Limb (tissue), 2 donors: ENCODE measurements around the gene CDYL.

Experiments
- DNase-seq, 2 donors: peaks; one replicate each; pipeline ENCODE4 v3.0.0-alpha.2; 2016; ENCODE audit errors: extremely low spot score in 2 of 2

CDYL gene

DNA sequence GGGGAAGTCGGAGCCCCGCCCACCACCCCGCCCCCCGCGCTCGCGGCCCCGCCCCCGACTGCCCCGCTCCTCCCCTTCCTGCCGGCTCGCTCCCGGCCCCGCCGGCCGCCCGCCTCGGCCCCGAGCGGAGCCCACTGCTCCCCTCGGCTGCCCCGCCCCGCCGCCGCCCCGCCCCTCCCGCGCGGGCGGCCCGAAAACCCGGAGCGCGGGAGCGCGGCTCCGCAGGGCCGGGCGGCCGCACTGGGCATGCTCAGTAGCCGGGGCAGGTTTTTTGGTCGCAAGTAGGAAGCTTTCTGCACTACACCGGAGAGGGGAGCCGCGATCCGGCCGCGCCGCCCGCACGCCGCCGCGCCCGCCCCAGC is at the start of gene CDYL:
CDYL (plus strand) TSS at position 274 of the 362 bp plus-strand sequence. CDS start 380 bp downstream, outside the sequence.
- peak; percentile 86 to 95 for DNase-seq

- no peak for DNase-seq
Measured at GRCh38 chr6:4726645-4727044, 49.6 kb upstream of the CDYL start.

DNA sequence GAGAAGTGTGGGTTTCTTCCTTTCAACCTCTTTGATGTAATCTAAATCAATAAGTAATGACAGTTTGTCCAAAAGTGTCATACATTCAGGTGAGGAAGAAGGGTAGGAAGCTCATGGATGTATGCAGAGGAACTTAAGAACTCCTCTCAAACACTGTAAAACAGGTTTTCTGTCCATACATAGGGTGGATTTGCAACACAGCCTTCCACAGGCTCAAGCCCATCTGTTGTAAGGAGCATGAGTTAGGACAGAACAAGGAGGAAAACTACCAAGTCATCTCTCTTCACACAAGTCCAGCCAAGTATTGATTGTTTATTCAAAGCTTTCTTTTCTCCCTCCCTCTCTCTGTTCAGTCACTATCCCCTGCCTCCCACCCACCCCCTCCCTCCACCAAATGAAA is 49.0 kb upstream of the CDYL start:
- DNase-seq = no peak

GRCh38 chr6:4727671-4728435 is 48.4 kb upstream of the CDYL start:
- DNase-seq = no peak

DNA sequence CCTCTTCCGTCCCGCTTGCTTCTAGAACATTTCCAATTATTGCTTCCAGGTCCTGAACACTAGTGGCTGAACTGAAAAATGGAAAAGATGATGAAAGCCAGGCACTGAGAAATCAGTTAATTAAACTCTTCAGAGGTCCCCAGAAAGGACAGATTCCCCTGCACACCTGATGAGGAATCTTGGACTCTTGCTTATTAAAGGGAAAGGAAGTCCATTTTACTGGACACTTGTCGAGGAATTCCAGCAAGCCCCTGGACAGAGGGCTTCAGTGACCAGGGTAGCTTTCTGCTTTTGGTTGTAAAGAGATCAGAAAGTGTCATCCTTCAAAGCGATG is 47.8 kb upstream of the CDYL start:
- no peak for DNase-seq

DNA sequence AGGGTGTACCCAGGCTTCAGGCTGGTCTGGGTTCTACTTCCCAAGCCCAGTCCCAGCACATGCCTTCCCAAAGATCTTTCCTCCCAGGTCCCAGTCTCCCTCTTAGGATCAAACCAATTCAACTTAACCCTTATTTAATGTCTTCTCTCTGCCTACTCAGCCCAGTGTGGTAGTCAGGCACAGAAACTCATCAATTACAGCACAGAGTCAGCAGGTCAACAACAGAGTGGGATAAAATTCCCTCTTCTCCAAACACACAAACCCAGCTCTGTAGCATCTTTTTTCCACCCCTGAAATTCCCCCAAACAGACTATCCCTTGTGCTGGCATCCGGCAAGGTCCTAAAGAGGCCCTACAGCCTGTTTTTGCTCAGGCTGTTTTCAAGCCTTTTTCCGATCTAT is 47.3 kb upstream of the CDYL start:
- DNase-seq = no peak

DNA sequence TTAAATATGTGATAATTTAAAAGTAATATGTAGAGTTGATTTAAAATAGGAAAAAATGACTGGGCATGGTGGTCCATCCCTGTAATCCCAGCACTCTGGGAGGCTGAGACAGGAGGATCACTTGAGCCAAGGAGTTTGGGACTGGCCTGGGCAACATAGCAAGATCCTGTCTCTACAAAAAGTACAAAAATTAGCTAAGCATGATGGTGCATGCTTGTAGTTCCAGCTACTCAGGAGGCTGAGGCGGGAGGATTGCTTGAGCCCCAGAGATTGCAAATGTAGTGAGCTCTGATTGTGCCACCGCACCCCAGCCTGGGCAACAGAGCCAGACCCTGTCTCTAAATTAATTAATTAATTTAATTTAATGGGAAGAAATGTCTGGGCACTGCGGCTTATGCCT is 44.2 kb upstream of the CDYL start:
- no peak for DNase-seq

DNA sequence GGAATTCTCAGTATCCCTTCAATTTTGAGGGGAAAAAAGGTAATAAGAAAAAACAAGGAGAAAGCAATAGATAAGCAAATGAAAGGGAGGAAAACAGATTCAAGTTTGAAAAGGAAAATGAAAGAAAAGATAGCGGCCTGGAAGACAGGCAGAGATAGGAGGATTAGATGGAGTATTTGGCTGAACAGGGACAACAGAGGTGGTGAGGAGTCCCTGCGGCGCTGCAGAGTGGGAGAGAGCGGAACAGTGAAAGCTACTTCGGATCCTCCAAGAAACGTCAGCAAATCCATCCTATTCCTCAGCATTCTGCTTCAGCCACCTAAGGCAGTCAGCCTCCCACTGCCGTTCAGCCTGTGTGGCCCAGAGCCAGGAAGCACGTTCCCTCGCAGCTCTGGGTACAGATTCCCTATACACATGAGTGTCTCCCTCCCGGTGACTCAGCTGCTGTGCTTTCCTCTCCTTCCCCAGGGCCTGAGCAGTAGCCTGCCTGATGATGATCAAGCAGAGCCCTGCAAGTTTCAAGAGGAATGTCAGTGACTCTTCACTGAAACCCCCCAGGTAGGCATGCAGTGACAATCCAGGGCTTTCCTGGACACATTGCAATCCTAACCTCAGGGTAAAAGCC is 43.4 kb upstream of the CDYL start:
- DNase-seq = peak in 1 of 2 donors; percentile 65

DNA sequence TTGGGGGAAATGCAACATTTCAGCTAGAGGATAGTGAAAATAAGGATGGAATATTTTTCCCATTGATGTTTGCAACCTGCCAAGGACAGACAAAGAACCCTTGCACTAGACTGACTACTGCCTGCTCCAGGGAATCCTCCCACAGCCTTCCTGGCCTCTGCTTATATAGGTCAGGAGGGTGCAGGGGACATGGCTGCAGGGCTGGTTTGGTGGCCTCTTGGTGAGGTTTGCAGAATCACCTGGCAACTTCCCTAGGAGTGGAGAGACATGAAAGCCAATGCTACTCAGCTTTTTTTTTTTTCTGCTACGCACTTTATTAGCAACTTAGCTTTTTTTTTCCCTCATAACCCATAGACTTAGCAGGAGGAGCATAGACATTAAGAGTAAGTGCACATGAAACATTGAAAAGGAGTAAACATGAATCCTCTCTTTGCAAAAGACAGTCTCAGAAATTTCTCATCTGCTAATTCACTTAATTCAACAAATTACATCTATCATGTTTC is 39.8 kb upstream of the CDYL start:
- DNase-seq = no peak

- DNase-seq = no peak
Measured at GRCh38 chr6:4740032-4740431, 36.2 kb upstream of the CDYL start.

GRCh38 chr6:4743062-4743461 is 33.1 kb upstream of the CDYL start:
- DNase-seq = no peak

- no peak for DNase-seq
Measured at GRCh38 chr6:4743926-4744325, 32.3 kb upstream of the CDYL start.

GRCh38 chr6:4747588-4747987 is 28.6 kb upstream of the CDYL start:
- no peak for DNase-seq

GRCh38 chr6:4751823-4752464 is 24.3 kb upstream of the CDYL start:
- peak in 1 of 2 donors; percentile 15 for DNase-seq

DNA sequence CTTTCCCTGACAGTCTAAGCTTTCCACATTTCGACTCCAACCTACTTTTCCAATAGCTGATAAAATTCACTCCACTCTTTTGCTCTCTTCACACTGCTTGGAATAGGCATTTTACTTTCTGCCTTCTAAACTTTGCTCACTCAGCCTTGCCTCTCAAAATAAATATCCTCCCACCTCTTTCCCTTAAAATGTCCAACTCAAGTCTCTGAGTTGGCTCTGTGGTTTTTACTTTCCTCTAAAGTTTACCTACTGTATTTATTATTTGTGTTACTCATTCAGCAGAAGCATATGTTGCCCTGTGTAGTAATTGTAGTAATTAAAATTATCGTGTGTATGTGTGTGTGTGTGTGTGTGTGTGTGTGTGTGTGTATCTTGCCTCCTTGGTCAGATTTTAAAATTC is 20.0 kb upstream of the CDYL start:
- no peak for DNase-seq

- no peak for DNase-seq
Measured at GRCh38 chr6:4759997-4760396, 16.2 kb upstream of the CDYL start.

DNA sequence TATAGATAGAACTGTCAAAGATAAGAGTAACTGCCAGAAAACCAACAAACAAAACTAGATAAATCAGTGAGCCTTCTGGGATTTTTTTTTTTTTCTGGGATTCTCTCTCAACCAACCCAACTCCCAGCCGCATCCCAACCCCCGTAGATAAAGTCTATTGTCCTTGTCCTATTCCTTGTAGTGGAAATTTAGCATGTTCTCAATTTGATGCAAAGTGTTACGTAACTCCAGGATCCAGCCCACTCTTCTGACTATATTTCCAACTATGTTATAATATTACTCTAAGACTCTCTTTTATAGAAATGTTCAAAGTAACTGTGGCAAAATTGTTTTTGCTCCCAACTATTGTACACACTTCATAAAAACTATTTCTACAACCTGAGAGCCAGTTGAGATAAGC is 15.4 kb upstream of the CDYL start:
- DNase-seq = no peak

DNA sequence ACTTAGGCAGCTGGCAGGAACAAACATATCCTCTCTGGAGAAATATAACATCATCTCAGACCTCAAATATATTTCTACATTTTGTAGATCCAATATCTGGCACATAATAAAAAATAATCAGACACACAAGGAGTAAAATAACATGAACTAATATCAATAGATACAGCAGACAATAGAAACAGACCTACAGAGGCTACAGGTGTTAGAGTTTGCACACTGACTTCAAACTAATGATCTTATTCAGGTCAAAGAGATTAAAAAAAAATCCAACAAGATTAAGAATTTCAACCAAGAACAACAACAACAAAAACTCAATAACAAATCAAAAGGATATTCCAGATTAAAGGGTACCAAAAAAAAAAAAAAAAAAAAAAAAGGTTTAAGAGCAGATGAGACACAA is 13.9 kb upstream of the CDYL start:
- DNase-seq = no peak

- DNase-seq = no peak
Measured at GRCh38 chr6:4763921-4764320, 12.3 kb upstream of the CDYL start.

- DNase-seq = no peak
Measured at GRCh38 chr6:4768815-4769214, 7.4 kb upstream of the CDYL start.

GRCh38 chr6:4772750-4773149 is 3.5 kb upstream of the CDYL start:
- DNase-seq = no peak

DNA sequence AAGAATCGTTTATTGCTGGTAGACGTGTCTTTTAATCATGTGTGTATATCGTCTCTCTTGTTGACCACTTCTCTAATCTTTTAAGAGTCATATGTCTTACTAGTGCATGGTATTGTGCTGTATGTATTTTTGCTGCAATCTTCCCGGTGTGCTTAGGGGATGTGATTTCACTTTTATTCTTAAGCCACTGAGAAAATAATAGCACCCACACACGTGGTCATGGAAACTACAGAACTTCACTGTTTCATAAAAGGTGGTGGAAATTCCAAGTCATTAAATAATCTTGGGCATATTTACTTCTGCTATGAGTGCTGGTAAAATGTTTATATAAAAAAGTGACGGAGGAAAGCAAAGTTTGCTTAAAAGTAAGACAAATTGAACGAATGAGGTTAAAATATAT is 3.0 kb upstream of the CDYL start:
- DNase-seq = no peak

DNA sequence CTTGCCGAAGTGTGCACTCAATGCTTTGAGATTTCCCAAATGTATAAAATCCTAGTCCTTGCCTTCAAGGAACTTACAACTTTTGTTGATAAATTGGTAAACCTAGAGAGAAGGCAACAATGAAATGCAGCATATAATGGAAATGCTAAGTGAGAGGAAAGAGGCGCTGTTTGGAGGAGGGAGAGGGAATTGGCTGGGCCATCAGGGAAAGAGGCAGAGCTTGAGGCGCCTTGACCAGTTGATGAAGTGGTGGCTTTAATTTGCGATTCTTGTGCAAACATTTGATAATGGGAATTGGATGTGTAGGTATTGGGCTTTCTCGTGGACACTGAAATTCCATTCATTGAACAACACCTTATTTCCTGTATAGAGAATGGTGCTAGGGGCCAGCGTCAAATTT is 1.9 kb upstream of the CDYL start:
- no peak for DNase-seq
